MG63 (cell line): ENCODE measurements around the gene MOGAT1. TPM values are rescaled to one million over a fixed set of nuclear protein-coding genes. Genes with fewer than 3 reads are reported as not detected.
"Not testable (repeated sequence)": the region's sequence is repeated elsewhere in the genome, so short reads cannot be mapped to it uniquely, and the experiment has no call there.

ENCODE experiments used
- DNase-seq: peaks from one replicate; pipeline ENCODE4 v3.0.0-alpha.2; 2020
- H3K27me3 ChIP-seq: fragments of 250-450 bp; sonication (Bioruptor Pico); 2 replicates; pipeline ENCODE4 v1.5.1; 2020; ENCODE audit warnings: mild to moderate bottlenecking, moderate library complexity
- H3K36me3 ChIP-seq: fragments of 250-450 bp; sonication (Bioruptor Pico); 2 replicates; pipeline ENCODE4 v1.5.1; 2020; ENCODE audit warnings: mild to moderate bottlenecking, moderate library complexity
- H3K4me3 ChIP-seq: fragments of 250-450 bp; sonication (Bioruptor Pico); 2 replicates; pipeline ENCODE4 v1.5.1; 2020; ENCODE audit warnings: mild to moderate bottlenecking, moderate library complexity
- H3K9me3 ChIP-seq: fragments of 250-450 bp; sonication (Bioruptor Pico); 2 replicates; pipeline ENCODE4 v1.5.1; 2020; ENCODE audit warnings: mild to moderate bottlenecking, moderate library complexity
- total RNA-seq: library from RNA; depleted of rRNA; stranded (reverse); fragments of >200 nt; shearing (Covaris generic); gene quantifications from 2 replicates; pipeline ENCODE4 v1.2.3, GENCODE V29; 2014; ENCODE audit warnings: low replicate concordance

MOGAT1 gene
- total RNA-seq, 1 experiment from 2014 or later = not detected

DNA sequence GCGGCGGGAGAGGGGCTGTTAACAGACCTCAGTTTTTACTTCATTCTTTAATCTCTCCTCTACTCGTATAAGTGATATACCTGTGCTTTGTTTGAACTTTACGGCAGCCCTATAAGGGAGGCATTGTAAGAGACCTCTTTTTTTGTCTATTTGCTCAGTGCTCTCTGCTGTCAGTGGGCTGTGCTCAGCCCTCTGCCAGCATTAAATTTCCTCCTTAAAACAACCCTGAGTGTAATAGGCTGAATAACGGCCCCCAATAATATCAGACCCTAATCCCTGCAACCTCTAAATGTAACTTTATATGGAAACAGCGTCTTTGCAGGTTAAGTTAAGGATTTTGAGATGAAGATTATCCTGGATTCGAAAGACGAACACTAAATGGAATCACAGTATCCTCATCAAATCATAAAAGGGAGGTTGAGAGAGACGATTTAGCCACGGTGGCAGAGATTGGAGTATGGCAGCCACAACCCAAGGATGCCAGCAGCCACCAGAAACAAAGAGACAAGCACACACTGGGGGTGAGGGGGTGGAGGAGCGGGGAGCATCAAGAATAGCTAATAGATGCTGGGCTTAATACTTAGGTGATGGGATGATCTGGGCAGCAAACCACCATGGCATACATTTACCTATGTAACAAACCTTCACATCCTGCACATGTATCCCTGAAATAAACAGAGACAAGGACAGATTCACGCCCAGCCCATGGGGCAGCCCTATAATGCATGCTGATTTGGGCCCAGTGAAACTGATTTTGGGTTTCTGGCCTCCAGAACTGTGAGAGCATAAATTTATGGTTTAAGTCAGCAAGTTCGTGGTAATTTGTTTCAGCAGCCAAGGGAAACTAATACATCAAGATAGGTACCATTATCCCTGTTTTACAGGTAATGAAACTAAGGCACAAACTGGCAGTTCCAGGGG is 14.7 kb upstream of the MOGAT1 start:
- Histone ChIP-seq H3K36me3 (peaks cover 23% of the 10 kb centered on the region), H3K4me3 (peak overlapping the region; percentile 99), H3K9me3 (no peaks in the 10 kb centered on the region), H3K27me3 (no peaks in the 10 kb centered on the region)
- peak; percentile 7 for DNase-seq

DNA sequence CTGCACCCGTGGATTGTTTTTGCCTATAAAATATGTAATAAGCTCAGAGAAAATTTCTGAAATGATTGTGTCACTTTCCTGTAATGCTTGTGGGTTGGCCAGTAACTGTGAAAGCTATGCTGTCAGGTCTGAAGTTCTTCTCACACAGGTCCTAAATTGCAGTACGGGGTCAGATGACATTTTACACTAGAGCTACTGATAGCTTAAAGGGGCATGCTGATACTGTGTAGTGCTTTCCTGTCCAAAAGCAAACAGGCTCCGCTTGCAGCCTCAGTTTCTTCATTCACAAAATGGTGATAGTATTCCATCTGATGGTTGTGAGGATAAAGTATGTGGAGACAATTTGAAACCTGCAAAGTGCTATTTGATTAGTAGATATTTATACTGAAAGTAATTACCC is 8.0 kb upstream of the MOGAT1 start:
- H3K9me3 ChIP-seq = no peaks in the 10 kb centered on the region
- H3K4me3 ChIP-seq = no peak overlapping the region
- DNase-seq = no peak
- no peaks in the 10 kb centered on the region for H3K36me3 ChIP-seq
- H3K27me3 ChIP-seq = no peaks in the 10 kb centered on the region

DNA sequence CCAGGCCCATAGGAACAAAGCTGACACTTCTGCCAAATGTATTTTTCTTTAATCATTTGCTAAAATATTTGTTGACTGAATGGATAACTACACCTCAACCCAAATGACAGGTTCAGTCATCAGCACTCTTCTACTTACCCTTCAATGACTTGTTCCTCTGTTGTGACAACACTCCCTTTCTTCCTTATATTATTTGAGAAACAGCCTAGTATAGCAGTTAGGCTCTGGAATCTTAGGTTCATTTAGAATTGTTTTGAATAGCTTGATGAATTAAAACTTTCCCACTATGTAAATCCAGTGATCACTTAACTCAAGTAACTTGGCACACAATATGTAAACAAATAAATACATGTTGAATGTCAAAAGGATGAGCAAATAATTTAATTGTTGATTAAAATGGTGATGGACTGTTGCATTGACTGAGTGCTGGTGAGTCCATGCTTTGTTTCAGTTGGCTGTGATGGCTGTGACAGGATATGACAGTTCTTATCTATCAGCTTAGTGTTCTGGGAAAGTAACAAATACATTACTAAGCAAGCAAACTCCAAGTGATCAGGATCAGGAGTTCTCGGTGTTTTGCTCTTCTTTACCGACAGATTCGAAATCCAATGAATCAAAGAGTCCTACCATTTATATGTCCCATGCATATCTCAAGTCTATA is 2.8 kb upstream of the MOGAT1 start:
- H3K4me3 ChIP-seq = no peak overlapping the region
- no peaks in the 10 kb centered on the region for H3K36me3 ChIP-seq
- DNase-seq = no peak
- no peaks in the 10 kb centered on the region for H3K9me3 ChIP-seq
- peaks cover 2% of the 10 kb centered on the region; the same call in 1 of the 2 replicates for H3K27me3 ChIP-seq

DNA sequence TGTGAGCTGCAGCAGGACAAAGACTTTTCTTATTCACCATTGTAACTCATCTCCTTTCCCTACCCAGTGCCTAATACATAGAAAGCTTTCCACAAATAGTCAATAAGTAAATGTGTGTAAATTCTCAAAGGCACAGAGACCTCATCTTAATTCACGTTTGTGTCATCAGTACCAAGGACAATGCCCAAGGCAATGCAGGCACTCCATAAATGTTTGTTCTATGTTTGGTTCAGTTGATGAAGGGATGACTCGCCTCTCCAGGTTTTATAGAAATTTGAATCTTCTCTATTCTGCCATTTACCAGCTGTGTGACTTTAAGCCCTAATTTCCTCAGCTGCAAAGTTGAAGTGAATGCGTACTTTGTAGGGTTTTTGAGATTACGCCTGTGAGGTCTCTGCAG is 2.1 kb upstream of the MOGAT1 start:
- H3K4me3 ChIP-seq = no peak overlapping the region
- DNase-seq = no peak

DNA sequence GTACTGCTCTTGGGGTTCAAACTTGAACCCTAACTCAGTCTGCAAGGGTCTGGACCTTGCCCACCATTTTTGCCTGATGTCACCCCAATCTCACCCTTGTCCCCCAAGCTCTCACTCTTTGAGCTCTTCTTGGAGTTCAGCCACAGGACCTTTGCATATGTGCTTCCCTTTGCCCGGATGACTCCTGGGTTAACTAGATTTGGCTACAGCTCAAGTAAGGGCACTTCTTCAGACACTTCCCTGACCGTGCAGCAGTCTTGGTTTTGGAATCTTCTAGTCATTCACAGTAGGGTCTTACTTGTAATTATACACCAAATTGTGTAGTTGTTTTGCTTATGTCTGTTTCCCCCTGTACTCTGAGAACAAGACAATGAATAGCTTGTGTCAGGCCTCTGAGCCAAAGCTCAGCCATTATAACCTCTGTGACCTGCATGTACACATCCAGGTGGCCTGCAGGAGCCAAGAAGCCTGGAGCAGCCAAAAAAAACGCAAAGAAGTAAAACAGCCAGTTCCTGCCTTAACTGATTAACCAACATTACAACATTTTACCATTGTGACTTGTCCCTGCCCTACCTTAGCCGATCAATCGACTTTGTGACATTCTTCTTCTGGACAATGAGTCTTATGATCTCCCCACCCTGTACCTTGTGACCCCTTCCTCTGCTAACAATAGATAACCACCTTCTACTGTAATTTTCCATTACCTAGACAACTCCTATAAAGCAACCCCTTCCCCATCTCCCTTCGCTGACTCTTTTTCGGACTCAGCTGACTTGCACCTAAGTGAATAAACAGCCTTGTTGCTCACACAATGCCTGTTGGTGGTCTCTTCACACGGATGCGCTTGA is 1.0 kb upstream of the MOGAT1 start:
- H3K36me3 ChIP-seq = no peaks in the 10 kb centered on the region
- DNase-seq = no peak
- H3K4me3 ChIP-seq = no peak overlapping the region
- H3K27me3 ChIP-seq = peaks cover 2% of the 10 kb centered on the region; the same call in 1 of the 2 replicates
- H3K9me3 ChIP-seq = no peaks in the 10 kb centered on the region

More for the DNA sequence above, 2.1 kb upstream of the MOGAT1 start:
- Histone ChIP-seq H3K36me3 (no peaks in the 10 kb centered on the region), H3K27me3 (peaks cover 2% of the 10 kb centered on the region; the same call in 1 of the 2 replicates), H3K9me3 (no peaks in the 10 kb centered on the region)

DNA sequence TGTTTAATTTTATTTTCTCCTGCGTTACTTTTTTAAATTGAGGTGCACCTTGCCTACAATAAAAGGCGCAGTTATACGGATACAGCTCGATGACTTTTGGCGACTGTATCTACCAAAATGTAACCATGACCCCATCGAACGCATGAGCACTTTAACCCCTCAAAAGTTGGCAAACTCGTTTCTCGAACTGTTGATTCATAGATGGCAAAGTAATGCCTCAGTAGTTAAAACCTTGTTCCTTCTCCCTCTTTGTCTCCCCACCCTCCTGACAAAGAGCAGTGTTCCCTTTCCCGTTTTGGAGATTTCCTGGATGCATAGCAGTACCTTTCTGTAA is 577 bp downstream of the MOGAT1 start:
- Histone ChIP-seq H3K27me3 (peaks cover 13% of the 10 kb centered on the region), H3K4me3 (peak overlapping the region; percentile 45)

DNA sequence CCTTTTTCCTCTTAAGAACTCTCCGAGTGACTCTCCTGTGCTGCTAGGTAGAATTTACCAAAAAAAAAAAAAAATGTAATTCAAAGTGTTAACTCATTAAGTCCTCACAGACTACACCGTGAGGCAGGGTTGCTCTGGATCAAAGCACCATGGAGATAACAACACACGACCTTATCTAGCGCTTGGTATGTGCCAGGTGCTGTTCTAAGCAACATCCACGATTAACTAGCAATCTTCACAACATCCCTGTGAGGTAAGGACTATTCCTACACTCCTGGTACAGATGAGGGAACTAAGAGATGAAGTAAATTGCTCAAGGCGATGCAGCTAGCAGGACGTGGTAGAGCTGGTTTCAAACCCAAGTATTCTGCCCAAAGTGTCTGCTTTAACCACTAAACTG is 1.8 kb downstream of the MOGAT1 start:
- Histone ChIP-seq H3K27me3 (peaks cover 23% of the 10 kb centered on the region), H3K36me3 (no peaks in the 10 kb centered on the region), H3K9me3 (no peaks in the 10 kb centered on the region), H3K4me3 (no peak overlapping the region)
- DNase-seq = no peak

More for the DNA sequence above, 577 bp downstream of the MOGAT1 start:
- Histone ChIP-seq H3K9me3 (no peaks in the 10 kb centered on the region), H3K36me3 (no peaks in the 10 kb centered on the region)
- no peak for DNase-seq

DNA sequence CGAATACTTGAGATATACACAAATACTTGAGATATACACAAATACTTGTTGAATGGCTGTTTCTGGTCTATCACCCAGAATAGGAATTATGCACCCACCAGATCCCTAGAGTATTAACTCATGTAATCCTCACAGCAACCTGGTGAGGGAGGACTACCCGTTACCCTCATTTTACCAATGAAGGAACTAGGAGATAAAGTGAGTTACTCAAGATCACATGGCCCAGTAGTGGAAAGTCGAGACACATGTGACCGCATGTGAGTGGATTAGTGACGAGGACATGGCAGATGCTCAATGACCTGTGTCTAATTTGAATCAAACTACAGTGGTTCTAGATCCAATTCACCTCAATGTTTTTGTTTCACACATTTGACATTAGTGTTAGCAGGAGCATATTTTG is 2.4 kb downstream of the MOGAT1 start:
- H3K4me3 ChIP-seq = no peak overlapping the region

DNA sequence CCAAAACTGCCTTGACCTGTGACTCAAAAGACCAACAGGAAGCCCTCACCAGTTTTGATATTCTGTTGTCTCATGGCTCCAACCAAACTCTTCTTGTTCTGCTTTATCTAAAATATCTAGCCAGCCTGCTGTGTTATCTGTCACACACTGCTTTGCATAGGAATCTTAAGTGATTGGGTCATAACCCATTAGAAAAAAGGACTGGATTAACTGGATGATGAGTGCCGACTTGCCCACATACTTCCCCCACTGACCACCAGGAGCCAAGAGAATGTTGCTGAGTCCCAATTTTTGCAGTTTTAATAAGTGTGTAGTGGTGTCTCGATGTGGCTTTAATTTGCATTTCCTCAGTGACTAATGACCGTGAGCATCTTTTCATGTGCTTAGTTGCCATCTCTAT is 6.5 kb downstream of the MOGAT1 start:
- Histone ChIP-seq H3K4me3 (no peak overlapping the region), H3K36me3 (no peaks in the 10 kb centered on the region), H3K9me3 (no peaks in the 10 kb centered on the region), H3K27me3 (peaks cover 53% of the 10 kb centered on the region)
- DNase-seq = no peak

More for the DNA sequence above, 2.4 kb downstream of the MOGAT1 start:
- H3K27me3 ChIP-seq = peaks cover 28% of the 10 kb centered on the region
- no peaks in the 10 kb centered on the region for H3K9me3 ChIP-seq
- H3K36me3 ChIP-seq = no peaks in the 10 kb centered on the region
- no peak for DNase-seq

DNA sequence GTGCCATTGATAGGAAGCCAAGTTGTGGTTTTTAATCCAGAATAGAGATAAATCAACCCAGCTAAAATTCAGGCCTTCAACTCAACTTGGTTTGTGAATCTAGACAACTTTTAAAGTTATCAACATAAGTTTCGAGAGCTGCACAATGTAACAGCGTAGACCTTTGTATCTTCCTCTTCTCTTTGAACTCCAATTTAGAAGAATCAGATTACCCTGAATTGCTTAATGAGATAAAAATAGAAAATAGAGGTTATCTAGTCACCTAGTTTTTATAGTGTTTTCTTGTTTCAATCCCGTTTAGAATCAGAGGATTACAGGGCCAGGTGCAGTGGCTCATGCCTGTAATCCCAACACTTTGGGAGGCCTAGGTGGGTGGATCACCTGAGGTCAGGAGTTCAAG is 12.3 kb downstream of the MOGAT1 start:
- Histone ChIP-seq H3K36me3 (no peaks in the 10 kb centered on the region), H3K9me3 (no peaks in the 10 kb centered on the region), H3K27me3 (peaks cover 28% of the 10 kb centered on the region), H3K4me3 (no peak overlapping the region)
- DNase-seq = no peak

DNA sequence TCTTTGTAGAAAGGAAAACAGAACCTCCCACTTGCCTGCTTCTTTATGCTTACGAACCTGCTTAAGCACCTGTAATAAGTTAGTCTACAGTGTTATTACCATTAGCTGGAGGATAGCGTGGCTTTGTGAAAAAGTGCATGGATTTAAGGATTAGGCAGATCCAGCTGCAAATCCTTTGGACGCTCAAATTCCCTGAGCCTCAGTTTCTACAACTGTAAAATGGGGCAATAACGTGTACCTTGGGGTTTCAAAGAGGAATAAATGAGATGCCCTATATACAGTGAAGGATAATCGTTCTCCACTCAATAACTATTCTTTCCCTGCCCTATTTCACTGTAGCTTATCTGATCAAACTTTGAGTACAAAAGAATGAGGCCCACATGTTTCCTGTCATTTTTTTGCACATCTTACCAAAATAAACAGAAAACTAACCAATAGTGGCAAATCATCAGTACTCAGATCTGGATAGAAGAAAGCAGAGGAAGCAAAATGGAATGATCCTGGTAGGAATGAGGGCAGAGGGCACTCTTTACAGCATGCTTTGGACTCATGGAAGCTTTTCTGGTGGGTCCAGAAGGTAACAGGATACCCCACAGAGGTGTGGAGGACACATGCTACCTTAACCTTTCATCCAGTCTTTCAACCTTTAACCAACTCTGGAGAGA is 14.8 kb downstream of the MOGAT1 start:
- Histone ChIP-seq H3K27me3 (peaks cover 11% of the 10 kb centered on the region; the same call in 1 of the 2 replicates), H3K4me3 (no peak overlapping the region), H3K36me3 (no peaks in the 10 kb centered on the region), H3K9me3 (no peaks in the 10 kb centered on the region)
- no peak for DNase-seq

DNA sequence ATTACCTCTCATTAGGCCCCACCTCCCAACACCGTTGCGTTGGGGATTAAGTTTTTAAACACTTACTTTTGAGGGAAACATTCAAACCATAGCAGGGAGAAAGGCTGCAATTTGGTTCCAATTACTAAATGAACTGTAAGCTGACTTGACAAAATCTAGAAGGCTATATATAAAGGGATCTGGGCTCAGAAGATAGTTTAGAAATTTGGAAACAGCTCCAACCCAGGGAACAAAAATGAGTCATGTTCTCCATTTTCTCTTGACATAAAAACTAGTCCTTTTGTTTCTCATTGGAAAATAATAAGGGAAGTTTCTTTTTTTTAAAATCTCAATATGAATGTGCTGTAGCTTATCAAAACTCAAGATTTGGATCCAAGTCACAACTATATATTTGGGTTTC is 17.5 kb downstream of the MOGAT1 start:
- no peaks in the 10 kb centered on the region for H3K27me3 ChIP-seq
- H3K36me3 ChIP-seq = no peaks in the 10 kb centered on the region
- no peaks in the 10 kb centered on the region for H3K9me3 ChIP-seq
- DNase-seq = no peak
- H3K4me3 ChIP-seq = no peak overlapping the region

DNA sequence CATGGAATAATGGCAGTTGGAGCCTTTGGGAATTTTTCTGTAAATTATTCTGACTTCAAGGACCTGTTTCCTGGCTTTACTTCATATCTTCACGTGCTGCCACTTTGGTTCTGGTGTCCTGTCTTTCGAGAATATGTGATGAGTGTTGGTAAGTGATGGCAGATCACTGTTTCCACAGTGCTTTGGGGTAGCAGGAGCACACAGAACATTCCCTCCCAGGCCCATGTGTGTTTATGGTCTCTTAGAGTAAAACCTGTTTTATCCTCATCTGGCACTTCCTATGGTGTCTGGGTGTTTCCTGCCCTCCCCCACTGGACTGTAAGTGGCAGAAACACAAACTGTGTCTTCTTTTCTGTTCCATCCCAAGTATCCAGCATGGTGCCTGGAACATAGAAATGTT is 17.9 kb downstream of the MOGAT1 start:
- DNase-seq = no peak
- no peak overlapping the region for H3K4me3 ChIP-seq
- H3K9me3 ChIP-seq = no peaks in the 10 kb centered on the region
- H3K36me3 ChIP-seq = no peaks in the 10 kb centered on the region
- H3K27me3 ChIP-seq = no peaks in the 10 kb centered on the region

DNA sequence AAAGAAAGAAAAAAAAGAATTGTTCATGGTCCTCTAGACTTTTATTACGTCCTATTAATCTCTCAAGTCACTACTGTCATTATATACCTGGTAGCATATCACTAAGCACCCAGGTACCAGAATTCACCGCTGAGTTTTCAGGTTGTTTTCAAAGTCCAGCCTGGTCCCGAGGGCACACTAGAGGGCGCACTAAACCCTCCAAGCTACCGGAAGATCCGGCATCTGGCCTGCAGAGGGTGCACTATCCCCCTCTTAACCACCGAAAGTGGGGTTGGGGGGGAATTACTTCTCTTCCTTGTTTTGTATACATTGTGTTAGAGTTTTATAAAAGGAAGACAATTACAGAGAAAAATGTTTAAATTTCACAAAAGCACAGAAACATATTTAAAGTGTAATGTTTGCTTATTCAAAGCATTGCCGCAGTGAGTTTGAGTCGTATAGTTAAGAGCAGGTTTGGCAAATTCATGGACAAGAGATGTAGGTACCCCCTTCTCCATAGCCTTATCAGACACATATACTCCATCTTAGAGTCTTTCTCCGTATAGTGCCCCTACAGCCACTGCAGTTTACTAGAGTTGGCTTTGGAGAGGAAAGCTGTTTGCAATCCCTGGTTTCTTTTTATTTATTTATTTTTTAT is 19.2 kb downstream of the MOGAT1 start:
- Histone ChIP-seq H3K9me3 (no peaks in the 10 kb centered on the region), H3K36me3 (no peaks in the 10 kb centered on the region), H3K27me3 (no peaks in the 10 kb centered on the region), H3K4me3 (no peak overlapping the region)
- peak; percentile 58 for DNase-seq

DNA sequence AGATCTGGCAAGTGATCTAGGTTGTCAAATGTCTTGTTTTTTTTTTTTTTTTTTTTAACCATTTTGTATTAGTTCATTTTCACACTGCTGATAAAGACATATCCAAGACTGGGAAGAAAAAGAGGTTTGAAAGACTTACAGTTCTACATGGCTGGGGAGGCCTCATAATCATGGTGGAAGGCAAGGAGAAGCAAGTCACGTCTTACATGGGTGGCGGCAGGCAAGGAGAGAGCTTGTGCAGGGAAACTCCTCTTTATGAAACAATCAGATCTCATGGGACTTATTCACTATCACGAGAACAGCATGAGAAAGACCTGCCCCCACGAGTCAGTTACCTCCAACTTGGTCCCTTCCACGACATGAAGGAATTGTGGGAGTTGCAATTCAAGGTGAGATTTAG is 22.0 kb downstream of the MOGAT1 start:
- H3K4me3 ChIP-seq, H3K9me3 ChIP-seq, H3K27me3 ChIP-seq, DNase-seq, H3K36me3 ChIP-seq: not testable (repeated sequence)

DNA sequence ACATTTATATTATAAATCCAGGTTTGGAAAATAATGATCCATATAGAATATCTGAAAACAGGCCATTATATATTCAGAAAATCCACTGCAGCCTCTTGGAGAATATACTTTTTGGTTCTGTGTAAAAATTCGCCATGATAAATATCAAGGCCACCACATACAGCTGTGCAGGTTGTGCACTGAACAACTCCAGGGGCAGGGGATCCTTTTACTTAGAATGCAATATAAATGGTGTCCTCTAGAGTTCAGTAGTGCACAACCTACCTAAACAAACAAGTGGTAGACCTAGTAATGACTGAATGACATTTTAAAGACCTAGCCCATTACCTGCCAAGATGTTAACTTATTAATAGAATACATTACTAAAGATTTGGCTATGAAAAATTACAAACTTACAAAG is 22.4 kb downstream of the MOGAT1 start:
- Histone ChIP-seq H3K27me3 (no peaks in the 10 kb centered on the region), H3K9me3 (no peaks in the 10 kb centered on the region), H3K4me3 (no peak overlapping the region), H3K36me3 (no peaks in the 10 kb centered on the region)
- DNase-seq = no peak
